ENCODE results near the gene IL2RA. TPM values are rescaled to one million over a fixed set of nuclear protein-coding genes. Genes with fewer than 3 reads are reported as not detected.

IL2RA gene
- total RNA-seq, 4 donors from 2014 or later = 0.79 to 1.1 TPM; not detected in 2

DNA sequence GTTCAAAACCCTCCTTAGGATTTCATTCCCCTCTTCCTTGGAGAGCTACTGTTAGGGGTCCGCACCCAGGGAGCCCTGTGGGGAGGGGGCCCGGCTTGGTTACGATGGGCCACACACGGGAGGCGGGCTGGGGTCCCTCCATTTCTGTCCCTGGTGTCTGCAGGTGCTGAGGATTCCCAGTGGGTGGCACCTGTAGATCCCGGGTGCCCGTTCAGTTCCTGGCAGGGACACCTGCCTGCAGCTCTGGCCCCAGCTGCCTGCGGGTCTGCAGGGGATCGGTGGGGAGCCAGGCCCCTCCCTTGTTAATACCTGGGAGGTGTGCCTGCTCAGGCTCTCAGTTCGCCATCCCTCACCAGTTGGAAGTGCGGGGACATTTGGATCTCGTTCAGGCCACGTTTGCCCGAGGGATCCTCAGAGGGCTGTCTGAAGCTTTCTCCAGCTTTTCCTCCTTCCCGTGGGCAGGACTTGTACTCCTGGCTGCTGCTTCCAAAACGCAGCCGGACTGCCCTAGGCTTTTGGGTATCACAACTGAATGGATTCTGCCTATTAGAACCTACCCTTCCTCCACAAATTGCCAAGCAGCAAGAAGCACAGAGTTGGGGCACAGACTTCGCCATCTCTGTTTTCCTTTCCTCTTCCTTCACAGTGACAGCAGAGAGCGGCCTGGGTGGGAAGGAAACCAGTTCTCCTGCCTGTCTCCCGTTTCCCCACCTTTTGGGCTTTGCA, 62.6 kb downstream of the IL2RA start:
- peaks cover 0 to 2% of the 10 kb centered on the region in 2 donors for H3K9me3 ChIP-seq
- no peak overlapping the region for H3K27ac ChIP-seq
- TF ChIP-seq, protein P1, sequence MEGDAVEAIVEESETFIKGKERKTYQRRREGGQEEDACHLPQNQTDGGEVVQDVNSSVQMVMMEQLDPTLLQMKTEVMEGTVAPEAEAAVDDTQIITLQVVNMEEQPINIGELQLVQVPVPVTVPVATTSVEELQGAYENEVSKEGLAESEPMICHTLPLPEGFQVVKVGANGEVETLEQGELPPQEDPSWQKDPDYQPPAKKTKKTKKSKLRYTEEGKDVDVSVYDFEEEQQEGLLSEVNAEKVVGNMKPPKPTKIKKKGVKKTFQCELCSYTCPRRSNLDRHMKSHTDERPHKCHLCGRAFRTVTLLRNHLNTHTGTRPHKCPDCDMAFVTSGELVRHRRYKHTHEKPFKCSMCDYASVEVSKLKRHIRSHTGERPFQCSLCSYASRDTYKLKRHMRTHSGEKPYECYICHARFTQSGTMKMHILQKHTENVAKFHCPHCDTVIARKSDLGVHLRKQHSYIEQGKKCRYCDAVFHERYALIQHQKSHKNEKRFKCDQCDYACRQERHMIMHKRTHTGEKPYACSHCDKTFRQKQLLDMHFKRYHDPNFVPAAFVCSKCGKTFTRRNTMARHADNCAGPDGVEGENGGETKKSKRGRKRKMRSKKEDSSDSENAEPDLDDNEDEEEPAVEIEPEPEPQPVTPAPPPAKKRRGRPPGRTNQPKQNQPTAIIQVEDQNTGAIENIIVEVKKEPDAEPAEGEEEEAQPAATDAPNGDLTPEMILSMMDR (IDR thresholded peaks at IDR 0.05) = no peak
- TF ChIP-seq EP300 (IDR thresholded peaks at IDR 0.05; ENCODE audit: low read depth) = no peak
- no peak for TF ChIP-seq POLR2AphosphoS5 (IDR thresholded peaks at IDR 0.05)
- TF ChIP-seq POLR2A (IDR thresholded peaks at IDR 0.05) = no peak
- DNase-seq = no peak
- H3K27me3 ChIP-seq = no peaks in the 10 kb centered on the region
- H3K4me1 ChIP-seq = no peaks in the 10 kb centered on the region
- H3K4me3 ChIP-seq = no peak overlapping the region
- in situ Hi-C loops (cut with MboI; ENCODE audit: low pct_ligation_motif_present in 1 of 4, low pct_unique_long_range_greater_than_20kb in 1 of 4, low sequenced_read_pairs in 3 of 4) (no loop called here), intact Hi-C loops (cut with DNase I; ENCODE audit: low total_unique reads) (no loop called here)
- 65% methylated on average over 16 of the region's 20 CpGs; no CpG with 5 or more reads in 1 of the 2 donors for WGBS, 2 donors (ENCODE audit: low coverage in 1 of 2)
- H3K36me3 ChIP-seq = no peaks in the 10 kb centered on the region

DNA sequence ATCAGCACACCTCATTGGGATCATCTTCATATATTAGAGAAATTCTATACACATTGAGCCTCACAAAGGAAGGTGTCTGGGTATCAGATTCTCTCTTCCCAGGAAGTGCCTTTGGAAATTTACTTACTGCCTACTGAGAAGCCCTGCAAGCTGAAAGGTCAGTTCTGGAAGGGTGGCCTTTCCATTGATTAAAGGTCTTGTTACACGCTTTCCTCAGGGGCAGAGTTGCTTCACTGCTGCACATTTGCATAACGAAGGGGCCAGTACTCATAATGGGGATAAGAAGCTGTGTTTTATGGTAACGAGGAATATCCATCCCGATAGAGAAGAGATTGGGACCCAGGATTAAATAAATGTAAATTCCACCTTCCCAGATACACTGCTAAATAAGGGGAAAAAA, 65.5 kb downstream of the IL2RA start:
- WGBS, 2 donors (ENCODE audit: low coverage in 1 of 2) = 69 to 94% methylated on average over 4 of the region's 4 CpGs
- TF ChIP-seq POLR2AphosphoS5 (IDR thresholded peaks at IDR 0.05) = no peak
- no peak for TF ChIP-seq POLR2A (IDR thresholded peaks at IDR 0.05)
- TF ChIP-seq, protein P1 (IDR thresholded peaks at IDR 0.05) = no peak
- TF ChIP-seq EP300 (IDR thresholded peaks at IDR 0.05; ENCODE audit: low read depth) = no peak
- Histone ChIP-seq H3K27me3 (no peaks in the 10 kb centered on the region), H3K36me3 (no peaks in the 10 kb centered on the region), H3K4me3 (no peak overlapping the region), H3K4me1 (no peaks in the 10 kb centered on the region), H3K9me3 (peaks cover 3 to 5% of the 10 kb centered on the region in 2 donors), H3K27ac (no peak overlapping the region)
- no peak for DNase-seq
- in situ Hi-C loops (cut with MboI; ENCODE audit: low pct_ligation_motif_present in 1 of 4, low pct_unique_long_range_greater_than_20kb in 1 of 4, low sequenced_read_pairs in 3 of 4) = no loop called here
- intact Hi-C loops (cut with DNase I; ENCODE audit: low total_unique reads) = no loop called here

DNA sequence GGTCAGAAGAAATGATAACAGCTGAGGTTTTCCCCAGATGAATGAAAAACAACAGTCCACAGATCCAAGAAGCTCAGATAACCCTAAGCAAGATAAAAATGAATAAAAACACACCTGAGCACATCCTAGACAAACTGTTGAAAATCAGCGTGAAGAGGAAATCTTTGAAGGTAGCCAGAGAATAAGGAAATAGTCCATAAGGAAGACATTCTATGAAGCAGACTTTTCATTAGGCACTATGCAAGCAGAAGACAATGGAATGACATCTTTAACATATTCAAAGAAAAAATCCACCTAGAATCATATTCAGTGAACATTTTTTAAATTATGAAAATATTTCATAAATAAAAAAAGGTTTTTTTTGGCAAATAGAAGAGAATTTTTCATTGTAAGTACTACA, 69.8 kb downstream of the IL2RA start:
- Histone ChIP-seq H3K4me1 (peaks cover 0 to 6% (median 0%) of the 10 kb centered on the region in 4 donors), H3K4me3 (no peak overlapping the region), H3K27ac (no peak overlapping the region), H3K9me3 (peaks cover 5 to 6% of the 10 kb centered on the region in 2 donors), H3K36me3 (no peaks in the 10 kb centered on the region), H3K27me3 (no peaks in the 10 kb centered on the region)
- DNase-seq = no peak
- 91 to 97% methylated on average over 1 of the region's 1 CpG for WGBS, 2 donors (ENCODE audit: low coverage in 1 of 2)
- intact Hi-C loops (cut with DNase I; ENCODE audit: low total_unique reads) = no loop called here
- TF ChIP-seq POLR2AphosphoS5 (IDR thresholded peaks at IDR 0.05) = no peak
- TF ChIP-seq, protein P1 (IDR thresholded peaks at IDR 0.05) = no peak
- TF ChIP-seq POLR2A (IDR thresholded peaks at IDR 0.05) = no peak
- no peak for TF ChIP-seq EP300 (IDR thresholded peaks at IDR 0.05; ENCODE audit: low read depth)
- in situ Hi-C loops (cut with MboI; ENCODE audit: low pct_ligation_motif_present in 1 of 4, low pct_unique_long_range_greater_than_20kb in 1 of 4, low sequenced_read_pairs in 3 of 4) = no loop called here

DNA sequence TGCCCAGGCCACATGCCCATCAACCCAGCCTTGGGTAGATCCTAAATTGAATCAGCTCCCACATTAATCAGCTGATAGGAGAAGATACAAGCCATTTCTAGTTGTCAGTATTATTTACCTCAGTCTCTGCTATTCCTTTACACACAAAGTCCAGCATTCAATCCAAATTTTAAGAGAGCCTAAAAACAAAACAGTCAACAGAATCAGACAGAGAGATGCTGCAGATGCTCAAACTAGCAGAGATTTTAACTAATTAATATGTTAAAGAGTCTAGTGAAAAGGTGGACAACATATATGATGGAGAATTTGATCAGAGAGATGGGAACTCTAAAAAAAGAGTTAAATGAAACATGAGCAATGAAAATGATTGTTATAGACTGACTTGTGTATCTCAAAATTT, 70.5 kb downstream of the IL2RA start:
- Histone ChIP-seq H3K27me3 (no peaks in the 10 kb centered on the region), H3K27ac (no peak overlapping the region), H3K4me1 (peaks cover 0 to 11% (median 0%) of the 10 kb centered on the region in 4 donors), H3K4me3 (no peak overlapping the region), H3K9me3 (peaks cover 5 to 6% of the 10 kb centered on the region in 2 donors), H3K36me3 (no peaks in the 10 kb centered on the region)
- no peak for DNase-seq
- in situ Hi-C loops (cut with MboI; ENCODE audit: low pct_ligation_motif_present in 1 of 4, low pct_unique_long_range_greater_than_20kb in 1 of 4, low sequenced_read_pairs in 3 of 4) = no loop called here
- intact Hi-C loops (cut with DNase I; ENCODE audit: low total_unique reads) = no loop called here
- TF ChIP-seq, protein P1 (IDR thresholded peaks at IDR 0.05) = no peak
- TF ChIP-seq POLR2A (IDR thresholded peaks at IDR 0.05) = no peak
- no peak for TF ChIP-seq EP300 (IDR thresholded peaks at IDR 0.05; ENCODE audit: low read depth)
- TF ChIP-seq POLR2AphosphoS5 (IDR thresholded peaks at IDR 0.05) = no peak
